Measurements from ENCODE around the gene MEN1. TPM values are rescaled to one million over a fixed set of nuclear protein-coding genes. Genes with fewer than 3 reads are reported as not detected.

Gene MEN1
- total and polyA plus RNA-seq, 2 of the 13 experiments (the other 11 are each of a cell fraction or from before 2014, with no cell fraction given): 20.5 to 27.3 TPM

- H3K36me3 ChIP-seq (replicated peaks in 1 of 2; ENCODE audit: control insufficient read depth in 1 of 2, insufficient read depth in 2 of 2, low read length in 2 of 2): no peaks in the 10 kb centered on the region
- BruUV-seq (replicated peaks): no TSS peak
- no peak for ATAC-seq
- H3K27me3 ChIP-seq (ENCODE audit: control insufficient read depth in 1 of 2, insufficient read depth in 2 of 2, low read length in 2 of 2): no peaks in the 10 kb centered on the region
- no peaks in the 10 kb centered on the region for H3K79me2 ChIP-seq (ENCODE audit: insufficient read depth, low read length)
- no peak overlapping the region for H2AFZ ChIP-seq (ENCODE audit: low read length)
- TF ChIP-seq EHMT2 (IDR thresholded peaks at IDR 0.05; ENCODE audit: borderline replicate concordance, low read depth, low read length) (no peak), SATB2 (CRISPR knock-in tag; IDR thresholded peaks at IDR 0.05) (no peak), RFX1 (IDR thresholded peaks at IDR 0.05) (0 out of 2 replicates have a peak, but pooled peaks have one; percentile 7)
- in situ Hi-C loops (cut with HindIII; ENCODE audit: extremely low pct_ligation_motif_present, low pct_unique_long_range_greater_than_20kb) (no loop called here), intact Hi-C loops (cut with micrococcal nuclease; ENCODE audit: unreplicated experiment) (no loop called here)
- H3K9me3 ChIP-seq (ENCODE audit: low read length): no peaks in the 10 kb centered on the region
- WGBS (ENCODE audit: low lambda C conversion rate): 94% methylated on average over 11 of the region's 25 CpGs
- no peak overlapping the region for H3K4me3 ChIP-seq (replicated peaks in 1 of 3; ENCODE audit: insufficient read depth in 1 of 3, low read depth in 2 of 3, low read length in 3 of 3)
- no peaks in the 10 kb centered on the region for H3K4me1 ChIP-seq (ENCODE audit: insufficient read depth, low read length)
- ChIA-PET CTCF (ENCODE audit: low intra/inter-chr PET ratio, low total read pairs) (no interaction called here), POLR2A (interaction anchor here (1.0 kb wide), 1 partner anchor 9 kb away, joined by 4 read pairs; no protein-coding TSS in a partner anchor)
- H4K20me1 ChIP-seq (ENCODE audit: insufficient read depth, low read length): no peaks in the 10 kb centered on the region
- H3K27ac ChIP-seq (ENCODE audit: extremely low read length, insufficient read depth, low read length): no peak overlapping the region
- H3K9ac ChIP-seq (ENCODE audit: insufficient read depth, low read depth, low read length): no peak overlapping the region
- no peak for FAIRE-seq
- no peak overlapping the region for H3K4me2 ChIP-seq (ENCODE audit: low read depth, low read length)
- no peak for DNase-seq (ENCODE audit: low spot score)
Observed at GRCh38 chr11:64834031-64834722, 23.8 kb upstream of the MEN1 start.

DNA sequence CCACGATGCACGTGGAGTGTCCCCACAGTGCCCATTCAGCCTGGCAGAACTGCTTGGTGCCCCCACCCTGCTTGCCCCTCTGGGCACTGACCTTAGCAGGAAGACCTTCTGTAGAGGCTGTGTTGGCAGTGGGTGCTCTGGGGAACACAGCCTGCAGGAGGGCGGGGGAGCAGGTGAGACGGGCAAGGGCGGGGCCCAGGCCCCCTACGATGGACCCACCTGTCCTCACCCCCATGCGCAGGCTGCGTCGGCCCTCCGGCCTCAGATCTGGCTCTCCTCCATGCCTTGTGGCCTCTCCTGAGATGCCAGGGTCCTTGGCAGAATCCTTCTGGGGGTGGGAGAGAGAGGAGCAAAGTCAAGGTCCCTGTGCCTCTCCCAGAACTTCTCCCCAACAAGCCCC, 23.2 kb upstream of the MEN1 start:
- Histone ChIP-seq H3K27ac (ENCODE audit: extremely low read length, insufficient read depth, low read length) (no peak overlapping the region), H3K4me1 (ENCODE audit: insufficient read depth, low read length) (no peaks in the 10 kb centered on the region), H3K9ac (ENCODE audit: insufficient read depth, low read depth, low read length) (no peak overlapping the region), H3K9me3 (ENCODE audit: low read length) (no peaks in the 10 kb centered on the region), H4K20me1 (ENCODE audit: insufficient read depth, low read length) (no peaks in the 10 kb centered on the region), H3K4me2 (ENCODE audit: low read depth, low read length) (no peak overlapping the region), H3K27me3 (ENCODE audit: control insufficient read depth in 1 of 2, insufficient read depth in 2 of 2, low read length in 2 of 2) (no peaks in the 10 kb centered on the region), H3K4me3 (replicated peaks in 1 of 3; ENCODE audit: insufficient read depth in 1 of 3, low read depth in 2 of 3, low read length in 3 of 3) (no peak overlapping the region), H3K36me3 (replicated peaks in 1 of 2; ENCODE audit: control insufficient read depth in 1 of 2, insufficient read depth in 2 of 2, low read length in 2 of 2) (no peaks in the 10 kb centered on the region), H2AFZ (ENCODE audit: low read length) (no peak overlapping the region), H3K79me2 (ENCODE audit: insufficient read depth, low read length) (no peaks in the 10 kb centered on the region)
- FAIRE-seq: no peak
- POLR2A ChIA-PET: no interaction called here
- in situ Hi-C loops (cut with HindIII; ENCODE audit: extremely low pct_ligation_motif_present, low pct_unique_long_range_greater_than_20kb) (no loop called here), intact Hi-C loops (cut with micrococcal nuclease; ENCODE audit: unreplicated experiment) (no loop called here)
- WGBS (ENCODE audit: low lambda C conversion rate): 90% methylated on average over 4 of the region's 10 CpGs
- no peak for DNase-seq (ENCODE audit: low spot score)
- BruUV-seq (replicated peaks): no TSS peak
- CTCF ChIA-PET (ENCODE audit: low intra/inter-chr PET ratio, low total read pairs): no interaction called here
- no peak for ATAC-seq
- TF ChIP-seq ZNF773 (CRISPR knock-in tag; IDR thresholded peaks at IDR 0.05; ENCODE audit: borderline replicate concordance) (no peak), ZNF275 (CRISPR knock-in tag; IDR thresholded peaks at IDR 0.05; ENCODE audit: borderline replicate concordance) (no peak), ZNF576 (CRISPR knock-in tag; IDR thresholded peaks at IDR 0.05) (no peak), KMT2B (CRISPR knock-in tag; IDR thresholded peaks at IDR 0.05) (no peak), ZNF225 (CRISPR knock-in tag; IDR thresholded peaks at IDR 0.05) (no peak), SP5 (CRISPR knock-in tag; IDR thresholded peaks at IDR 0.05; ENCODE audit: borderline replicate concordance, low read depth) (no peak), PCBP1 (IDR thresholded peaks at IDR 0.05; ENCODE audit: borderline replicate concordance, low read depth, low read length) (no peak)

All from HepG2 (cell line).